ENCODE measurements around the gene KRTAP5-5.

Gene KRTAP5-5

DNA sequence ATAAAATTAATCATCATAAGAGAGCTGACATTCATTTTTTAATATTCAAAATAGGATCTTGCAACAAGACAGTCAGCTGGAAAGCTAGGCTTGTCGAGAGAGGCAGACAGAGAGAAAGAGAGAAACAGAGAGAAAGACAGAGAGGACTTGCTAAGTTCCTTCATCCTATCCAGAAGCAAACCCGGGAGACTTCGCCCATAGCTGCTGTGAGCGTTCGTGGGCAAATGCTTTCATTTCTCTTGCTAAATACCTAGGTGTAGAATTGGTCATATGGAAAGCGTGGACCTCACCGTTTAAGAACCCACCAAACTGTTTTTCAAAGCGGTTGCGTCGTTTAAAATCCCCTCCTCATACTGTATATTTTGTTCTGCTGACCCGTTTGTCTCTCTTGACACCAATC, 42.1 kb downstream of the KRTAP5-5 start:
- Histone ChIP-seq H4K20me1 (ENCODE audit: insufficient read depth, low read length) (0 out of 2 replicates have a peak, but pooled peaks cover 2% of the 10 kb centered on the region), H3K36me3 (ENCODE audit: insufficient read depth, low read length) (no peaks in the 10 kb centered on the region), H3K9me3 (ENCODE audit: insufficient read depth, low read length, severe bottlenecking) (no peaks in the 10 kb centered on the region), H3K4me3 (ENCODE audit: low read depth in 1 of 2, low read length in 2 of 2) (no peak overlapping the region), H3K79me2 (ENCODE audit: insufficient read depth, low read length) (no peaks in the 10 kb centered on the region), H3K9ac (ENCODE audit: low read depth, low read length) (no peak overlapping the region), H3K27me3 (ENCODE audit: insufficient read depth, low read length, poor library complexity) (peaks cover 28% of the 10 kb centered on the region), H3K27ac (ENCODE audit: low read length) (no peak overlapping the region), H3K4me1 (ENCODE audit: insufficient read depth, low read length) (no peaks in the 10 kb centered on the region), H2AFZ (ENCODE audit: low read depth, low read length) (no peak overlapping the region), H3K4me2 (ENCODE audit: insufficient read depth, low read length) (no peak overlapping the region)
- TF ChIP-seq CTCF (IDR thresholded peaks at IDR 0.05; ENCODE audit: borderline replicate concordance, extremely low read depth, low read length, poor library complexity, severe bottlenecking), result no peak
- TF ChIP-seq EZH2 (IDR thresholded peaks at IDR 0.05; ENCODE audit: borderline replicate concordance, low read depth, low read length, severe bottlenecking), result no peak
- ATAC-seq (ENCODE audit: insufficient read depth, low read depth) (no peak), DNase-seq (no peak)

DNA sequence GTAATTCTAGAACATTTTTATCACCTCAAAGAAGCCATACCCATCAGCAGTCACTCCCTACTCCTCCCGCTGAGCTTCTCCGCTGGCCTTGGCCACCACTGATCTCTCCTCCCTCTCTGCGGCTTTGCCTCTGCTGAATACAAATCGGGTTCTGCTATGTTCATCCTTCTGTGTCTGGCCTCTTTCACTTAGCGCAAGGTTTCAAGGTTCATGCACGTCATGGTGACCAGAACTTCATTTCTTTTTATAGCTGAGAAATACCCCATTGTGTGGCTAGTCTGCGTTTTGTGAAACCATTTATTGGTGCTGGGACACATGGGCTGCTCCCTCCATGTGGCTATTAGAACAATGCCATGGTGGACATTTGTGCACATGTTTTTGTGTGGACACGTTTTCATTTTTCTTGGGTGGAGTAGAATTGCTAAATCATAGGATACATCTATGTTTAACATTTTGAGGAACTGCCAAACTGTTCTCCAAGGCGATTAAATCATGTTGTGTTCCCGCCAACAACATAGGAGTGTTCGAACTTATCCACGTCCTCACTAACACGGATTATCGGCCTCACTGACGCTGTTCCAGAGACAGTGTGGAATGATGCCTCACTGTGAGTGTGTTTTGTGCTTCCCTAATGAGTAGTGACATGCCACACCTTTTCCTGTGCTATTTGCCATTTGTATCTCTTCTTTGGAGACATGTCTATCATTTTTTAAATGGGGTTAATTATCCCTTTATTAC, 43.2 kb downstream of the KRTAP5-5 start:
- no peak overlapping the region for H3K4me2 ChIP-seq (ENCODE audit: insufficient read depth, low read length)

DNA sequence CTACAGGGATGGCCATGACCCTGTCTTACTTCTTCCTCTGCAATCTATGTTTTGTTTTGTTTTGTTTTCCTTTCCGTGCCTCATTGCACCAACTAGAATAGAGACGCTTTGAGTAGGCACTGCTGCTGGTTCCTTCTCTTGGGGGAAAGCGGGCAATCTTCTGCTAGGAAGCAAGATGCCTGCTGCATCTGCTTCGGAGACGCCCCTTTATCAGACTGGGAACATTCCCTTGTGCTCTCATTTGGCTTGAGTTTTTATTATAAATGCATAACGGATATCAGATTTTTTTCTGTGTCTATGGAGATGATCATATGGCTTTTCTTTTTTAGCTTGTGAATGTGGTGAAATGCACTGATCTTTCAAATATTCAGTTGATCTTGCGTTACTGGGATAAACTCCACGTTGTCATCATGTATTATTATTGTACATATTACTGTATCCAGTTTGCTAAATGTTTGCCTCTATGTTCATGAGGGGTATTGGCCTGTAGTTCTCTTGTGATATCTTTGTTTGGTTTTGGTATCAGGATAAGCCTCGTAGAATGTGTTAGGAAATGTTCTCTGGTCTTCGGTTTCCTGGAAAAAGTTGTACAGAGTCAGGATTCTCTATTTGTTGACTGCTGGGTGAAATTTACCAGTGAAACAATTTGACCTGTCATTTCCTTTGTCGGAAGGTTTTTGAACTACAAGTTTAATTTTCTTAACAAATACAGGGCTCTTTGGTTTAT, 44.0 kb downstream of the KRTAP5-5 start:
- no peaks in the 10 kb centered on the region for H4K20me1 ChIP-seq (ENCODE audit: insufficient read depth, low read length)
- H3K27ac ChIP-seq (ENCODE audit: low read length), result no peak overlapping the region
- H2AFZ ChIP-seq (ENCODE audit: low read depth, low read length), result no peak overlapping the region
- H3K27me3 ChIP-seq (ENCODE audit: insufficient read depth, low read length, poor library complexity), result peaks cover 19% of the 10 kb centered on the region
- no peaks in the 10 kb centered on the region for H3K79me2 ChIP-seq (ENCODE audit: insufficient read depth, low read length)
- no peak overlapping the region for H3K4me2 ChIP-seq (ENCODE audit: insufficient read depth, low read length)
- no peaks in the 10 kb centered on the region for H3K9me3 ChIP-seq (ENCODE audit: insufficient read depth, low read length, severe bottlenecking)
- ATAC-seq (ENCODE audit: insufficient read depth, low read depth), result no peak
- H3K9ac ChIP-seq (ENCODE audit: low read depth, low read length), result no peak overlapping the region
- no peak overlapping the region for H3K4me3 ChIP-seq (ENCODE audit: low read depth in 1 of 2, low read length in 2 of 2)
- H3K36me3 ChIP-seq (ENCODE audit: insufficient read depth, low read length), result no peaks in the 10 kb centered on the region
- H3K4me1 ChIP-seq (ENCODE audit: insufficient read depth, low read length), result no peaks in the 10 kb centered on the region
- no peak for DNase-seq
- no peak for TF ChIP-seq EZH2 (IDR thresholded peaks at IDR 0.05; ENCODE audit: borderline replicate concordance, low read depth, low read length, severe bottlenecking)
- no peak for TF ChIP-seq CTCF (IDR thresholded peaks at IDR 0.05; ENCODE audit: borderline replicate concordance, extremely low read depth, low read length, poor library complexity, severe bottlenecking)

More for the DNA sequence above, 43.2 kb downstream of the KRTAP5-5 start:
- Histone ChIP-seq H3K36me3 (ENCODE audit: insufficient read depth, low read length) (no peaks in the 10 kb centered on the region), H3K4me3 (ENCODE audit: low read depth in 1 of 2, low read length in 2 of 2) (no peak overlapping the region), H3K27ac (ENCODE audit: low read length) (no peak overlapping the region), H4K20me1 (ENCODE audit: insufficient read depth, low read length) (0 out of 2 replicates have a peak, but pooled peaks cover 2% of the 10 kb centered on the region), H3K4me1 (ENCODE audit: insufficient read depth, low read length) (no peaks in the 10 kb centered on the region), H2AFZ (ENCODE audit: low read depth, low read length) (no peak overlapping the region), H3K9me3 (ENCODE audit: insufficient read depth, low read length, severe bottlenecking) (no peaks in the 10 kb centered on the region), H3K9ac (ENCODE audit: low read depth, low read length) (no peak overlapping the region), H3K79me2 (ENCODE audit: insufficient read depth, low read length) (no peaks in the 10 kb centered on the region), H3K27me3 (ENCODE audit: insufficient read depth, low read length, poor library complexity) (peaks cover 27% of the 10 kb centered on the region)
- no peak for TF ChIP-seq CTCF (IDR thresholded peaks at IDR 0.05; ENCODE audit: borderline replicate concordance, extremely low read depth, low read length, poor library complexity, severe bottlenecking)
- no peak for TF ChIP-seq EZH2 (IDR thresholded peaks at IDR 0.05; ENCODE audit: borderline replicate concordance, low read depth, low read length, severe bottlenecking)
- DNase-seq (no peak), ATAC-seq (ENCODE audit: insufficient read depth, low read depth) (no peak)
